HUES6 (cell line): ENCODE data around the gene OSBP2.
"Not testable (repeated sequence)": the region's sequence is repeated elsewhere in the genome, so short reads cannot be mapped to it uniquely, and the experiment has no call there.

Experiments used
- H3K27ac ChIP-seq: 2 replicates; pipeline ENCODE4 v1.7.0; 2013; ENCODE audit warnings: low read depth, mild to moderate bottlenecking, low read length, inconsistent platforms
- H3K27me3 ChIP-seq: 2 replicates; pipeline ENCODE4 v1.6.1; 2013; ENCODE audit warnings: low read length; ENCODE audit not compliant: control insufficient read depth, insufficient read depth
- H3K36me3 ChIP-seq: 2 replicates; pipeline ENCODE4 v1.6.1; 2013; ENCODE audit warnings: low read length; ENCODE audit not compliant: control insufficient read depth, insufficient read depth
- H3K4me1 ChIP-seq: 2 replicates; pipeline ENCODE4 v1.6.1; 2013; ENCODE audit warnings: low read length; ENCODE audit not compliant: control insufficient read depth, insufficient read depth
- H3K4me3 ChIP-seq: 2 replicates; pipeline ENCODE4 v1.5.1; 2013; ENCODE audit warnings: low read depth, low read length
- H3K9ac ChIP-seq: one replicate; pipeline ENCODE4 v1.6.1; 2013; ENCODE audit warnings: mild to moderate bottlenecking, low read length
- H3K9me3 ChIP-seq: 2 replicates; pipeline ENCODE4 v1.6.1; 2013; ENCODE audit warnings: low read depth, low read length; ENCODE audit not compliant: control insufficient read depth, insufficient read depth

The OSBP2 gene

DNA sequence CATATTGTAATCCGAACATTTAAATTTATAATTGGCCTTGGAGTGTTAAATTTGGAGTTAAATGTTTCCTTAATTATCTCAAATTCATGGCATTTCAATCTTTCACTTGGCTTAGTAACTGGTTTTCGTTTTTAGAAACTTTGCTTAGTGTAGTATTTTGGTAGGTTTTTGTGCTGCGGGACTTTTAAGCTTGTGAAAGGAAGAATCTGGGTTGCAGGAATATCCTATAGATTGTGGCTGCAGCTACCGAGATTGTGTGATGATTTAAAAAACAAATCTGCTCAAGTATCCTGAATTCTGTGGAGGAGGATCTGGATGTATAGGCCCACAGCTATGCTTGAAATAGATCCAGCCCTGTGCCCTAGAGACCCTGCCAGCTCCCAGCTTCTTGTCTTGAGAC, 27.1 kb downstream of the OSBP2 start:
- no peaks in the 10 kb centered on the region for H3K27me3 ChIP-seq

DNA sequence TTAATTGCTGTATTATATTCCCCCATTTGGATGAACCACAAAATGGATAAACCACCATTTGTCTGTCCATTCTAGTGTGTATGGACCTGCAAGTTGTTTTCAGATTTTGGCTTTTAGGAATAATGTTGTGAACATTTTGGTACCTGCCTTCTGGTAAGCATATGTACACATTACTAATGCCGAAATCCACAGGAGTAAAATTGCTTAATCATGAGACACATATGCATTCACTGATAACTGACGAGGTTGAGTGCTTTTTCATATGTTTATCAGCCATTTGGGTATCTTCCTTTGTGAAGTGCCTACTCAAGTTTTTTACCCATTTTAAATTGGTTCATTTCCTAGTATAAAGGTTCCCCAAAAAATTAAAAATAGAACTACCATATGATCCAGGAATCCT, 34.2 kb downstream of the OSBP2 start:
- no peak overlapping the region for H3K4me3 ChIP-seq
- no peaks in the 10 kb centered on the region for H3K9me3 ChIP-seq
- no peaks in the 10 kb centered on the region for H3K36me3 ChIP-seq
- no peaks in the 10 kb centered on the region; the same call in 1 of the 2 replicates for H3K4me1 ChIP-seq
- no peaks in the 10 kb centered on the region for H3K27me3 ChIP-seq
- no peak overlapping the region for H3K9ac ChIP-seq
- no peak overlapping the region for H3K27ac ChIP-seq

More for the DNA sequence above, 27.1 kb downstream of the OSBP2 start:
- Histone ChIP-seq H3K9ac (no peak overlapping the region), H3K4me1 (no peaks in the 10 kb centered on the region), H3K4me3 (no peak overlapping the region), H3K27ac (no peak overlapping the region), H3K36me3 (no peaks in the 10 kb centered on the region), H3K9me3 (no peaks in the 10 kb centered on the region)

GRCh38 chr22:30731658-30732057, 37.0 kb downstream of the OSBP2 start:
- H3K27ac ChIP-seq: no peak overlapping the region
- no peaks in the 10 kb centered on the region; the same call in 1 of the 2 replicates for H3K4me1 ChIP-seq
- H3K9ac ChIP-seq: no peak overlapping the region
- no peaks in the 10 kb centered on the region for H3K9me3 ChIP-seq
- H3K36me3 ChIP-seq: no peaks in the 10 kb centered on the region
- no peak overlapping the region for H3K4me3 ChIP-seq
- H3K27me3 ChIP-seq: no peaks in the 10 kb centered on the region

- H3K4me1 ChIP-seq: no peaks in the 10 kb centered on the region; the same call in 1 of the 2 replicates
- no peak overlapping the region for H3K4me3 ChIP-seq
- no peak overlapping the region for H3K9ac ChIP-seq
- H3K27me3 ChIP-seq: no peaks in the 10 kb centered on the region
- no peaks in the 10 kb centered on the region for H3K9me3 ChIP-seq
- H3K36me3 ChIP-seq: no peaks in the 10 kb centered on the region
- H3K27ac ChIP-seq: no peak overlapping the region
Measured at GRCh38 chr22:30732426-30732825, 37.8 kb downstream of the OSBP2 start.

GRCh38 chr22:30733181-30733631, 38.5 kb downstream of the OSBP2 start:
- Histone ChIP-seq H3K9ac (no peak overlapping the region), H3K27ac (no peak overlapping the region), H3K36me3 (no peaks in the 10 kb centered on the region), H3K27me3 (no peaks in the 10 kb centered on the region), H3K4me1 (no peaks in the 10 kb centered on the region; the same call in none of the 2 replicates), H3K9me3 (no peaks in the 10 kb centered on the region), H3K4me3 (no peak overlapping the region)

GRCh38 chr22:30740007-30740406, 45.3 kb downstream of the OSBP2 start:
- H3K4me1 ChIP-seq, H3K9me3 ChIP-seq, H3K27ac ChIP-seq, H3K36me3 ChIP-seq, H3K27me3 ChIP-seq, H3K9ac ChIP-seq, H3K4me3 ChIP-seq: not testable (repeated sequence)

DNA sequence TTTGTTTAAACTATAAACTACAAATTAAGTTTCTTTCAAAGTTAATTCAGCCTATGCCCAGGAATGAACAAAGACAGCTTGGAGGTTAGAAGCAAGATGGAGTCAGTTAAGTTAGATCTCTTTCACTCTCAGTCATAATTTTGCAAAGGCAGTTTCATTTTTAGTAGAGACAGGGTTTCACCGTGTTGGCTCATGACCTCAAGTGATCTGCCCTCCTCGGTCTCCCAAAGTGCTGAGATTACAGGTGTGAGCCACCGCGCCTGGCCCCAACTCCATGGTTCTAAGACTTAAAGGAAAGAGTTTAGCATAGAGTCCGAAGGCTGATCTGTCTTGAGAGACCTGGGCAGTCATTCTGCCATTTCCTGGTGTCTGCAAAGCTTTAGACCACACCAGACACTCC, 45.8 kb downstream of the OSBP2 start:
- H3K27me3 ChIP-seq, H3K4me1 ChIP-seq, H3K4me3 ChIP-seq, H3K9me3 ChIP-seq, H3K36me3 ChIP-seq, H3K9ac ChIP-seq, H3K27ac ChIP-seq: not testable (repeated sequence)

DNA sequence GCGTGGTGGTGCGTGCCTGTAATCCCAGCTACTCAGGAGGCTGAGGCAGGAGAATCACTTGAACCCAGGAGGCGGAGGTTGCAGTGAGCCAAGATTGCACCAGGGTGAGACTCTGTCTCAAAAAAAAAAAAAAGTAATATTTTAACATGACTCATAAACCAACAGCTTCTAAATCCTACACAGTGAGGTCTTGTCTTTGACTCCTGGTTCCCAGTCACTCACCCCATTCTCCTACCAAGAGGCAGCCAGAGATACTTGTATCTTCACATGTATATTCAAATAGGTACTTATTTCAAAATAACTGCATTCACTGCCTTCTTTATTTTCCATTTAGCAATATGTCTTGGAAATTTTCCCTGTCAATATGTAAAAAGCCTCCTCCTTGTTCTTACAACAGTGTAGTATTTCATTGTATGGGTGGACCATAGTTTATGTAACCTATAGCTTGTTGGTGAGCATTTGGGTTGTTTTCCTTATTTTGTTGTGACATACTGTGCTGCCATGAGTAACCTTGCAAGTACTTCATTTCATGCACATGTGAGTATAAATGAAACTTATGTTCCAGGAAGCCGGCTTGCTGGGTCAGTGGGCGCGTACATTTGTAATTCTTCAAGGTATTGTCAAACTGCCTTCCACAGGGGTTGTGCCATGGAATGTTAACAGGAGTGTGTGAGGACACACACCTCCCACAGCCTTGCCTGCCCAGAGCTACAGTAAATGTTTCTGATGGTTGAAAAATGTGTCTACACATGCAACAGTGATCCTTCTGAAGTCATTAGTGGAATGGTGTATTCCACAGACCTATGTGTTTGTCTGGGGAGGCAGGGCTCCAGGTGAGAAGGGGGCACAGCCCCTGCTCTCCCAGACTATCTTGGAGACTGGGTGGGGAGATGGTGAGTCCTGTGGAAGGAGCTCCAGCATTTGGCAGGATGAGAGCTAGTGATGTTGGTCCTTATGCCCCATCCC, 47.9 kb downstream of the OSBP2 start:
- peaks cover 8% of the 10 kb centered on the region; the same call in 1 of the 2 replicates for H3K4me1 ChIP-seq
- no peak overlapping the region for H3K27ac ChIP-seq
- H3K27me3 ChIP-seq: no peaks in the 10 kb centered on the region
- no peaks in the 10 kb centered on the region for H3K36me3 ChIP-seq
- no peaks in the 10 kb centered on the region for H3K9me3 ChIP-seq
- no peak overlapping the region for H3K9ac ChIP-seq
- H3K4me3 ChIP-seq: no peak overlapping the region

DNA sequence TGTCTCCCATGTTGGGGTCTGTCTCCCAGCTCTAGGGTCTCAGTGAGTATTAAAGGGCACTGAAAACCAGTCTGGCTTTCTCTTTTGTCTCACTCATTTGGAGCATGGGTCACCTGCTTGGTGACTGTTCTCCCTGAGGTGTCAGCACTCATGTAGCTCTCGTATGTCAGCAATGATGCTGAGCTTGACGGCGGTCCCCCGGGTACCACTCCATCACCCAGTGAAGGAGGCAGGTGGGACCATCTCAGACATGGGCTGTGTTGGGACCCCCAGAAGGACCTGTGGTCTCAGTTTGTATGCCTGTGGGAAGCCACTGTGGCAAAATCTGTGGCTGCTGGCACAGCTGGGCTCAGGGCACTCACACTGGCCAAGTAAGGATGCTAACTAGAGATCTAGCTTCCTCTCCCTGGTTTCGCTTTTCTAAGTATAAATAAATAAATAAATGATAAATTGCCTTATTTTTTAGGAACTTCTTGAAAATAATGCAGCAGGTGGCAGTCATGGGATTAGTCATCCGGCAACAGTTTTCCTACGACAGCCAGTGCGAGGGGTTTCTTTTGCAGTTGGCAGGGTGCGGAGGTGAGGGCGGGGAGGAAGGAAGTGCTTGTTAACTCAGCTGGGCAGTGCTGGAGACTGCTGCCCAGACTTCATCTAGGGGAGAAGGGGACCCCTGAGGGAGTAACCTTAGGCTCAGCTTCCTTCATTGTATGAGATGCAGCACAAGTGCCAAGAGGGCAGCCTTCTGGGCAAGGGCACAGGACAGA, 48.8 kb downstream of the OSBP2 start:
- Histone ChIP-seq H3K27ac (no peak overlapping the region), H3K4me1 (peaks cover 8% of the 10 kb centered on the region; the same call in 1 of the 2 replicates), H3K27me3 (no peaks in the 10 kb centered on the region), H3K9ac (no peak overlapping the region), H3K36me3 (no peaks in the 10 kb centered on the region), H3K4me3 (no peak overlapping the region), H3K9me3 (no peaks in the 10 kb centered on the region)

DNA sequence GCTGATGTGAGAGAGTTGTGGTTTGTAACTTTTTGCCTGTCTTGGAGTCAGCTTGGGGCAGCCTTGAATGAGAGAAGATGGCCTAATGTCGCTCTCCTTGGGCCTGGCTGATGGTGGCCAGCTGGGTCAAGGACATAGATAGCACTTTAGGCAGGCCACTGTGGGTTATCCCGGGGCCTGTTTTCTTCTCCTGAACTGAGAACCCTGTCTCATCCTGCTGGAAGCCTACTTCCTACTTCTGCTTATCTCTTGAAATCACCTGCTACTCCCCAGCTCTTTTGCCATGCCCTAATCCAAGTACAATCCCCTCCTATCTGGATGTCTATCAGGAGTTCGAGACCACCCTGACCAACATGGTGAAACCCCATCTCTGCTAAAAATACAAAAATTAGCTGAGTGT, 49.5 kb downstream of the OSBP2 start:
- no peak overlapping the region for H3K9ac ChIP-seq
- no peak overlapping the region for H3K4me3 ChIP-seq
- H3K36me3 ChIP-seq: no peaks in the 10 kb centered on the region
- no peaks in the 10 kb centered on the region for H3K27me3 ChIP-seq
- H3K9me3 ChIP-seq: no peaks in the 10 kb centered on the region
- H3K4me1 ChIP-seq: peaks cover 3% of the 10 kb centered on the region; the same call in 1 of the 2 replicates
- no peak overlapping the region for H3K27ac ChIP-seq

GRCh38 chr22:30747493-30747892, 52.8 kb downstream of the OSBP2 start:
- H3K27me3 ChIP-seq: no peaks in the 10 kb centered on the region
- H3K4me1 ChIP-seq: no peaks in the 10 kb centered on the region
- H3K9ac ChIP-seq: no peak overlapping the region

More at GRCh38 chr22:30747493-30747892, 52.8 kb downstream of the OSBP2 start:
- Histone ChIP-seq H3K9me3 (no peaks in the 10 kb centered on the region), H3K4me3 (no peak overlapping the region), H3K27ac (no peak overlapping the region), H3K36me3 (no peaks in the 10 kb centered on the region)
